Activated T-cell treated with anti-CD3 and anti-CD28 coated beads for 4 hours (primary cell): ENCODE measurements around the gene RXFP4.
A peak's percentile ranks its signal among the peaks of the same experiment; 100 is the strongest.
"Not testable (repeated sequence)": the region's sequence is repeated elsewhere in the genome, so short reads cannot be mapped to it uniquely, and the experiment has no call there.

Experiments used
- DNase-seq: peaks from one replicate; pipeline ENCODE4 v3.0.0-alpha.2; 2020

RXFP4 gene

DNA sequence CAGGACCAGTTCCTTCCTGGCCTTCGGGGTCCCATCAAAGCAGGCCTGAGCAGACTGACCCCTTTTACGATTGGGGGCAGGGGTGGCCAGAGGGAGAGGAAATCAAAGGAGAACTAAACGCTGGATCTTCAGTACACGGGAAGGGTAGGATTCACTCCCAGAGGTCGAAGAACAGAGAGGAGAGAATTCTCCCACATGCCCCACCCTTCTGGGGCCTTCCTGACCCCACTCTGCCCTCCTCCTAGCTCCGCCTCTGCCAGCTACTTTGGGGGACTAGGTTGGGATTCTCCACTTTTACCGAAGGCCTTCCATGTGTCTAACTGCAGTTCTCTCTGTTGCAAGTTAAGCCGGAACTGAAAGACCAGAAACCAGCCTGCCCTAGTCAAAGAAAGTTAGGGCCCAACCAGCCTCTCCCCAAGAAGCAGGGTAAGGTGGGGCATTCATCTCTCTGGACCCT lies 37.6 kb downstream of the RXFP4 start:
- DNase-seq: no peak

GRCh38 chr1:155979597-155980343 lies 38.3 kb downstream of the RXFP4 start:
- no peak for DNase-seq

- DNase-seq: no peak
Measured at GRCh38 chr1:155981266-155982088, 40.0 kb downstream of the RXFP4 start.

GRCh38 chr1:155982106-155982505 lies 40.7 kb downstream of the RXFP4 start:
- no peak for DNase-seq

DNA sequence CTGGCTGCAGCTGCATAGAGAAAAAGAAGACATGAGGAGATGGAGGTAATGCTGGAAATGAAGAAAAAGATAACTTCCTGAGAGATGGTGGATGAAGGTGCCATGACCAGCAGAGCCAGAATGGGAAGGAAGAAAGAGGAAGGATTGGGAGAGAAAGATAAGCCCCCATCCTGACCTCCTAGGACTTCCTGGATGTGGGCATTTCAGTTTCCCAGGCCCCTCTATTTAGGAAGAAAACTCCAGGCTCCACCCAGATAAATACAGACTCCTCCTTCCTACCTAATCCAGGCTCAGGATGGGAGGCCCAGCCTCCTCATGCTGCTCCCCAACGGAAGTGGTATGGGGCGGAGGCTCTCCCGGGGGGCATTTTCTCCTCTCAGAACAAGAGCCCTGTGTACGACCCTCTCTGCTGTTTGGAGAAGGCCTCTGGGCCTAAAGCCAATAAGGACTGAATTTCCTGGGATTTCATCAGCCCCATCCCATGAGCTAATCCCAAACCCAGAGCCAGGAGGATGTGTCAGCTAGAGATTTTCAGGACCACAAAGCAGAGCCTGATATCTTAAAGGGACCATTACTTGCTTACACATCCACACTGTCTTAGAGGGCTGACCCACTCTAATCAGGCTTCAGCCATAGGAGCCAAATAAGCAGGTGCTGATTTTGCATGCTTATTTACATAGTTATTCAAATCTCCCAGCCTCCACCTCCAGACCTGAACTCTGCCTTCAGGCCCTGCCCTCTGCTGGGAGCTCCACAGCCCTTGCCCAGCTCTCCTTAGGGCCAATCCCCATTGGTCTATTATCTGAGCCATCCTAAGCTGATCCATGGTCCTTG lies 42.0 kb downstream of the RXFP4 start:
- no peak for DNase-seq

GRCh38 chr1:155984341-155984740 lies 42.9 kb downstream of the RXFP4 start:
- no peak for DNase-seq

- not testable (repeated sequence) for DNase-seq
Measured at GRCh38 chr1:155984903-155985645, 43.6 kb downstream of the RXFP4 start.

- DNase-seq: peak; percentile 67
Measured at GRCh38 chr1:155989242-155990004, 48.0 kb downstream of the RXFP4 start.

DNA sequence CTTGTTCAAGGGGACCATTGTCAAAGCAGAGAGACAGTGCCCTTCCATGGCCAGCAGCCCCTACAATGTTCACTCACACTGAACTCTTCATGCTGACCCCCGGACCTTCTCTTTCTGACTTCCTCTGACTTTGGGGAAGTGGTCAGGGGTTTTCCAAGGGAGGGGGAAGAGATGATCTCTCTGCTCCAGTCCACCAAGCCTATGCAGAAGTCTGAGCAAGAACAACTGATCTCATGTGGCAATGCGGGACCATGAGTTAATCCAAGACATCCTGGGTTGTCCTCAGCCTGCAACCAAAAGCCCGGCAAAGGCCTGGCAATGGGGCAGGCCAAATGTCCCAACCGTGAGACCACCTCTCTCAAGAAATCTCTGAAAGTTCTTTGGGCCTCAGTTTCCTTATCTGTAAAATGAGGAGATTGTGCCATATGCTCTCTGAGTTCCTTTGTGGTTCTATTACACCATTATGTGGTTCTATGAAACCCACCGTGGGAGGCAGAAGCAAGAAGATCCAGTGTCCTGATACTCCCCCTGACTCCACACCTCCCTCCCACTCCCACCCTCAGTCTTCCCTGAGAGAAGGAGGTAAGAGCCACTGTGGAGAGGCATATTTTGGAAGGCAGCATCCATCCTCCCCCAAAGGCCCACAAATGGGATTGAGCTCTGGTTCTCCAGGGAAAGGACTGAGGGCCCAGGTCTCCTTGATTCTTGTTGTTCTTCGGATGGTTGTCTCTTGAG lies 48.7 kb downstream of the RXFP4 start:
- DNase-seq: no peak
